GM04503 (cell line): ENCODE results near the gene ME2.
"Not testable (repeated sequence)": the region's sequence is repeated elsewhere in the genome, so short reads cannot be mapped to it uniquely, and the experiment has no call there.

Source experiments
- DNase-seq: peaks from one replicate; pipeline ENCODE4 v3.0.0-alpha.2; 2012; ENCODE audit warnings: low read depth

Gene ME2

DNA sequence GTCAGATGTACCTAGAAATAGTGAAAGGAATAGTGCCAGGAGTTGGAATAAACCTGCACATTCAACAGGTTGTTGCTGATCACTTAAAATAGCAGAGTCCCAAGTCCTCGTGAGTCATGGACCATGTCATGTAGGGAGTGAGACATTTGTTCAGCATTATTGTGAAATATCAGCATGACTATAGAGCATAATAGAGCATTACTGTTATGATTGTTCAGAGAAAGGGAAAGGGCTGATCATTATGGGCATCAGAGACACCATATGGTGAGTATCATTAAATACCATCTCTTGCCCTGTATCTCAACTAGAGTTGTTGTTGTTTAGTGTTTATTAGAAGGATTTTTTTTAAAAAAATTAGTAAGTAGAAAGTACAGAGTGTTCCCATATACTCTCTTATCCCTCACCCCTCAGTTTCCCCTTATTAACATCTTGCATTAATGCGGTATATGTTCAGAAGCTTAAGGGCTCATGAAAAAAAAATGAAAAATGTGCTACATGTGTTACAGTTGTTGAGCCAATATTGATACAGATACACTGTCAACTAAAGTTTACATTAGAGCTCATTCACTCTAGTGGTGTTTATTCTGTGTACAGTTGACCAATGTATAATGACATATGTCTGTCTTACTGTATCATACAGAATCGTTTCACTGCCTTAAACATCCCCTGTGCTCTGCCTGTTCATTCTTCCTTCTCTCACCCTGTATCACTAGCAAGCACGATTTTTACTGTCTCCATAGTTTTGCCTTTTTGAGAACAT, 94.6 kb downstream of the ME2 start:
- DNase-seq, result peak; percentile 45

DNA sequence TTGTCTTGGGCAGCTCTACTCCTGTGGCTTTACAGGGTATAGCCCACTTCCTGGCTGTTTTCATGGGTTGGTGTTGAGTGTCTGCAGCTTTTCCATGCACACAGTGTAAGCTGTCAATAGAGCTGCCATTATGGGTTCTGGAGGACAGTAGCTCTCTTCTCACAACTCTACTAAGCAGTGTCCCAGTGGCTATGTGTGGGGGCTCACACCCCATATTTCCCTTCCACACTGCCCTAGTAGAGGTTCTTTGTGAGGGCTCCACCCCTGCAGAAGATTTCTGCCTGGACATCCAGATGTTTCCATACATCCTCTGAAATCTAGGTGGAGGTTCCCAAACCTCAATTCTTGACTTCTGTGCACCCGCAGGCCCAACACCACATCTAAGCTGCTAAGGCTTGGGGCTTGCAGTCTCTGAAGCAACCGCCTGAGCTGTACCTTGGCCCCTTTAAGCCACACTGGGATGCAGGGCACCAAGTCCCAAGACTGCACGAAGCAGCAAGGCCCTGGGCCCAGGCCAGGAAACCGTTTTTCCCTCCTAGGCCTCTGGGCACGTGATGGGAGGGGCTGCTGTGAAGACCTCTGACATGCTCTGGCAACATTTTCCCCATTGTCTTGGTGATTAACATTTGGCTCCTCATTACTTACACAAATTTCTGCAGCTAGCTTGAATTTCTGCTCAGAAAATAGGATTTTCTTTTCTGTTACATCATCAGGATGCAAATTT, 98.3 kb downstream of the ME2 start:
- DNase-seq, result no peak

DNA sequence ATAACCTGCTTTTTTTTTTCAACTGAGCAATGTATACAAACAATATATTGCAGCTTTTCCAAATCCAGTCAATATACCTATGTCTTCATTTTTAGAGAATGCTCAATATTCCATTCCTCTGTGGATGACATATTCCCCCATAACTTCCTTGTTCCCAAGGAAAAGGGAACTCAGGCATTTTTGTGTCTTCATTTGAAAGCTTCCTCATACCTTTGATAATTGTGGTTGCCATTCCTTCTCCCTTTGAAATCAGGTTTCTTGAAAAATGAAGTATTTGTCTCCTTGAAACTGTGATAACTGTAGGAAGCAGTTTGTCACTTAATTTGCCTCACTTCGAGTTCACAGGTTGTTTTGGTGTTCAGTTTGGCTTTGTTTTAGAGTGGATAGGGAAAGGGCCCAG, 102.5 kb downstream of the ME2 start:
- peak; percentile 21 for DNase-seq

DNA sequence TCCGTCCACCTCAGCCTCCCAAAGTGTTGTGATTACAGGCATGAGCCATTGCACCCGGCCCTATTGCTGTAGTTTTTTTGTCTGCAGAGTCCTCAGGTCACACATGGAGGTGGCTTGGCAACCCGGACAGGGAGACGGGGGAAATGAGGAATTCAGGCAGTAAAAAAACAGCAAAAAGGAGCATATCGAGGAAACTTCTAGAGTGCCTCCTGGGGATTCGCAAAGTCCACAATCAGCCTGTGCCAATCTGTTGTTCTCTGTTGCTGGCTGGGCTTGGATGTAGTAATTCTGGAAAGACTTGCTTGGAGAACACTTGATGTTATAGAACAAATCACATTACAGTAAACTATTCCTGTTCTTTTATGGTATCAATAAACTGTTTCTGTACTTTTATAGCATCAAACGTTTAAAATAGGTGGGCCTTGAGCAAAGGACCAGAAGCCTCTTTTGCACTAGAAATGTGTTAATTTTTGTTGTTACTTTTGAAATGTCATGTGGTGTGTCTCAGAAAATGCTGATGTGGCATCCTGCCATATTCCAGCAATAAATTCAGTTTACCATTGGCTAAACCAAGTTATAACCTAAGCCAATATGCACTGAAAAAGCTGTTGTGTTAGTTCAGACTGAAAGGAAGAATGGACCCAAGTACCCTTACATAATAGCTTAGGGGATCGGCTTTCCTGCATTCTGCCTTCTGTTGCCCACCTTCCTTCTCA, 103.3 kb downstream of the ME2 start:
- no peak for DNase-seq

DNA sequence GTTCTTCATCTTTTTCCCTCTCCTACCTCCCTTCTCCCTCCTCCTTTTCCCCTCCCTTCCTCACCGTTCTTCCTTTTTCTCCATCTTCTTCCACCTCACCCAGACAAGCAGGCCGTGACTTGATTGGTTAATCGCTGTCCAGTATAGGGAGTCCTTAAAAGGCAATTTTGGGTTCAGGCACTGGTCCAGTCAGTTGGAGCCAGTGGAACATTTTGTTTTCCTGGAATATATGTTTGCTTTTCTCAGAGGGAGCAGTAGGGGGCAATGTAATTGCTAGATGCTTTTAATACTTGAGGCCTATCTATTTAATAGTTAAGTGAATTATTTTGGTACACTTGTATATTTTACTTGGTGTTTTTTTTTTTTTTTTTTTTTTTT, 103.9 kb downstream of the ME2 start:
- DNase-seq, result no peak

DNA sequence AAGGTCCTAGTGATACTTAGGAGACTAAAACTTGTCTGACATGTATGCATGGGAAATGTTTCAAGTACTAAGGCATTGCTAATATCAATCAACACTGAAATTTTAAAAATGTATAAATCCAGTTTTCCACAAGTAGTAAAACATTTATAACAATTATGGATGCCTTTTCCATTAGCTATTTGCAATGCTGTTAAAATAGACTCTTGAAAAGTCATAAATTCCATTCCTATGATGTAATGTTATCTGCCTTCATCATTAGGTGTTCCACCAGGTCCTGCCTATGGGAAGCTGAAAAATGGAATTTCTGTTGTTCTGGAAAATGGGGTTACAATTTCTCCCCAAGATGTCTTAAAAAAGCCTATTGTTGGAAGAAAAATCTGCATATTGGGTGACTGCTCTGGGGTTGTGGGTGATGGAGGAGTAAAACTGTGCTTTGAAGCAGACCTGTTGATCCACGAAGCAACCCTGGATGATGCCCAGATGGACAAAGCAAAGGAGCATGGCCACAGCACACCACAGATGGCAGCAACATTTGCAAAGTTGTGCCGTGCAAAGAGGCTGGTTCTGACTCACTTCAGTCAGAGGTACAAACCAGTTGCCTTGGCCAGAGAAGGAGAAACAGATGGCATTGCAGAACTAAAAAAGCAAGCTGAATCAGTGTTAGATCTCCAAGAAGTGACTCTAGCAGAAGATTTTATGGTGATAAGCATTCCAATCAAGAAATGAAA, 107.6 kb downstream of the ME2 start:
- peak; percentile 69 for DNase-seq

DNA sequence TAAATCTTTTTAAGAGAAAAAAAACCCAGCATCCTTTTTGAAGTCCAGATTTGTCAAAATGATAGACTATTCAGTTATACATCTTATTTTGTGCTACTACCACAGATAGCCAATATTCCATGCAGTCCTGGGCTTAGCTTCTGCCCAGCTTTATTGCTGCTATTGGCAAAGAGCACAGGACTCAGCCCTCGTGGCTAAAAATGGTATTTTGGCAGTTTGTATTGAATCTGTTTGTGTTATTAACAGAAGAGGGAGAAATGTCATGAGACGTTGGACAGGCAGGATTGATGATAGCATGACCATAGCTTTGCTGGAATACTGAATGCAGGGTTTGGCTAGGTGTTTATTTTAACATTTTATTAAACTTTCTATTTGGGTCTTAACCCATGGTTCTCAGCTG, 108.3 kb downstream of the ME2 start:
- DNase-seq, result no peak

DNA sequence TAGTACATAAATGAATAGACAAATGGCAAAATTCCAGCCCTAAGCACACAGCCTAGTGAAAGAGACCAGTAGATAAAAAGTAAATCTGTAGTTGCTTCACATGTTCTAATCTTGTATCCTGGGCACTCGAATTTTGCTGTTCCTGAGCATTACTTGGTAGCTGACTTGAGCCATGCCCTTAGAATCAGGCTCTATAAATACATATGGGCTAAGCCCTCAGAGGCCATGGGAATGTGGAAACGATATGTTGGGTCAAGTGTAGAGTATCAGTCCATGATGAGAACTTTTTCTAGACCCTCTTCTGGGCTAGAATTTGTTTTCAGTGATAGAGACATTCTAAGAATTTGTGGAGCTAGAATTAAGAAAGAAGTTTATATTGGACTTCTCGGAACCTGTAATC, 110.8 kb downstream of the ME2 start:
- no peak for DNase-seq

DNA sequence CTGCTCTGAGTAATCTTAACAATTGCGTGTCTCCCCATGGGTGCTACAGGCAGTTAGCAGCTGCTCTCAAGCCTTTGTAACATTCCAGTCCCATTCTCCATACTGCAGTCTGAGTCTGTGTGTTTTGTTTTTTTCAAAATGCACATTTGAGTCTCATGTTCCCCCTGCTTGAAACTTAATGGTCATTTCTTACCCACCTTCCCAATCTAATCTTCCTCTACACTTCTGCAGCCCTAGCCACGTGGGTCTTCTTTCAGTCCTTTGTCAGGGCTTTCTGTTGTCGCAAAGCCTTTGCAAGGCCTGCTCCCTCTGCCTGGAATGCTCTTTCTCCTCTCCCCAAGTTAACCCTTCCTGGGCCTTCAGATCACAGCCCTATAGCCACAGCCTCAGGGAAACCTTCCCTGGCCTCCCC, 113.4 kb downstream of the ME2 start:
- no peak for DNase-seq

DNA sequence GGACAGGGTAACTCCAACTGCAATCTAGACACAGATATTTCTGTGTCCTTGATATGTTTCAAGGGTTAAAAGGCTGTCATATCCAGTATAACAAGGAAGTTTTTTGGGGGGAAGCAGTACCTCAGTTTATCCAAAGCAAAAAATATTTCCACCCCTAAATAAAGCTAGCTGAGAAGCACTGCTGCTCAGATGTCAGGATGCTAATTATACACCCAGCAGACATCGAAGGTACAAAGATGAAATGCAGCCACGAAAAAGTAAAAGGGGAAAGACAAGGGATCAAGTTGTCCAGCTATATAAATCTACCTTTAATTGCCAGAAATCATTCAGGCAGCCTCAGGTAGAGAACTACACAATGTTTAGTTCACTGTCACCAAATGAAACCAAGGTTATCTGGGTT, 115.1 kb downstream of the ME2 start:
- DNase-seq, result no peak

DNA sequence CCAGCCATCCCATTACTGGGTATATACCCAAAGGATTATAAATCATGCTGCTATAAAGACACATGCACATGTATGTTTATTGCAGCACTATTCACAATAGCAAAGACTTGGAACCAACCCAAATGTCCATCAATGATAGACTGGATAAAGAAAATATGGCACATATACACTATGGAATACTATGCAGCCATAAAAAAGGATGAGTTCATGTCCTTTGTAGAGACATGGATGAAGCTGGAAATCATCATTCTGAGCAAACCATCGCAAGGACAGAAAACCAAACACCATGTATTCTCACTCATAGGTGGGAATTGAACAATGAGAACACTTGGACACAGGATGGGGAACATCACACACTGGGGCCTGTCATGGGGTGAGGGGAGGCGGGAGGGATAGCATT, 124.3 kb downstream of the ME2 start:
- not testable (repeated sequence) for DNase-seq
